ENCODE results near the gene LNX1. TPM values are rescaled to one million over a fixed set of nuclear protein-coding genes. Genes with fewer than 3 reads are reported as not detected.

The LNX1 gene
- total RNA-seq, 4 donors from 2014 or later = 0.29 to 12.9 (median 8.8) TPM

DNA sequence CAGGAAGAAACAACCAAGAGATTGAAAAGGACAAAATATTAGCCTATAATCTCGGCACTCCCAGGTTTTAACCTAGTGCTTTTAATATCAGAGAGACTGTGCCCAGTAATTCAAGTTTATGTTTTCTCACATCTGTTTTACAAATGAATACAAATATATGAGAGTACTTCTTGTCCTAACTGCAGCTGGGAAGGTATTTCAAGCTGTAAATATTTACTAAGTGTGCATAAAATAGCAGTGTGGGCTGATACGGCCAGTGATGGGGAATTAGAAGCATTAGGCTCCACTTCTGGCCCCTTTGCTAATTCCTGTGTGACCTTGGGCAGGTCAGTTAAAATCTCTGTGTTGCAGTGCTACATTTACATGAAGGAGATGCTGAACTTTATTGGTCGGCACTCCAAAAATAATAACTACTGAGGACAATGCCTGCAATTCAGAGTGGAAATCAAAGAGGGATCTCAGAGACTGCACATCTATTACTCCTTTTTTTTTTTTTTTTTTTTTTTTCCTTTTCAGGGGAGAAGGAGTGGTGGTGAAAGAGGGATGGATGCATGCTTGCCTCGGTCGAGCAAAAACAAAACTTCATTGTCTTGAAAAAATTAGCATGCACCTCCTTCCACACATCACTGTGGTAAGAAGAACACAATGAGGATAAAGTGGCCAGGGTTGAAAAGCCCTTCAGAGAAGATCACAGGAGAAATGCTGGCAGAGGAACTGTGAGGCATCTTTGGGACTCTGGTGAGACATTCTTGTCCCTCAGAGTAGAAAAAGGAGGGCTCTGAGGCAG is 44.6 kb upstream of the LNX1 start:
- H3K4me3 ChIP-seq = no peak overlapping the region
- no peaks in the 10 kb centered on the region for H3K9me3 ChIP-seq
- H3K27me3 ChIP-seq = no peaks in the 10 kb centered on the region
- DNase-seq = no peak
- TF ChIP-seq POLR2A (IDR thresholded peaks at IDR 0.05) = no peak
- TF ChIP-seq, protein P1, sequence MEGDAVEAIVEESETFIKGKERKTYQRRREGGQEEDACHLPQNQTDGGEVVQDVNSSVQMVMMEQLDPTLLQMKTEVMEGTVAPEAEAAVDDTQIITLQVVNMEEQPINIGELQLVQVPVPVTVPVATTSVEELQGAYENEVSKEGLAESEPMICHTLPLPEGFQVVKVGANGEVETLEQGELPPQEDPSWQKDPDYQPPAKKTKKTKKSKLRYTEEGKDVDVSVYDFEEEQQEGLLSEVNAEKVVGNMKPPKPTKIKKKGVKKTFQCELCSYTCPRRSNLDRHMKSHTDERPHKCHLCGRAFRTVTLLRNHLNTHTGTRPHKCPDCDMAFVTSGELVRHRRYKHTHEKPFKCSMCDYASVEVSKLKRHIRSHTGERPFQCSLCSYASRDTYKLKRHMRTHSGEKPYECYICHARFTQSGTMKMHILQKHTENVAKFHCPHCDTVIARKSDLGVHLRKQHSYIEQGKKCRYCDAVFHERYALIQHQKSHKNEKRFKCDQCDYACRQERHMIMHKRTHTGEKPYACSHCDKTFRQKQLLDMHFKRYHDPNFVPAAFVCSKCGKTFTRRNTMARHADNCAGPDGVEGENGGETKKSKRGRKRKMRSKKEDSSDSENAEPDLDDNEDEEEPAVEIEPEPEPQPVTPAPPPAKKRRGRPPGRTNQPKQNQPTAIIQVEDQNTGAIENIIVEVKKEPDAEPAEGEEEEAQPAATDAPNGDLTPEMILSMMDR (IDR thresholded peaks at IDR 0.05) = no peak
- H3K4me1 ChIP-seq = no peaks in the 10 kb centered on the region
- no peaks in the 10 kb centered on the region for H3K36me3 ChIP-seq
- H3K27ac ChIP-seq = peak overlapping the region in 1 of 2 donors; percentile 46
- intact Hi-C loops (cut with DNase I; ENCODE audit: low total_unique reads) = no loop called here

DNA sequence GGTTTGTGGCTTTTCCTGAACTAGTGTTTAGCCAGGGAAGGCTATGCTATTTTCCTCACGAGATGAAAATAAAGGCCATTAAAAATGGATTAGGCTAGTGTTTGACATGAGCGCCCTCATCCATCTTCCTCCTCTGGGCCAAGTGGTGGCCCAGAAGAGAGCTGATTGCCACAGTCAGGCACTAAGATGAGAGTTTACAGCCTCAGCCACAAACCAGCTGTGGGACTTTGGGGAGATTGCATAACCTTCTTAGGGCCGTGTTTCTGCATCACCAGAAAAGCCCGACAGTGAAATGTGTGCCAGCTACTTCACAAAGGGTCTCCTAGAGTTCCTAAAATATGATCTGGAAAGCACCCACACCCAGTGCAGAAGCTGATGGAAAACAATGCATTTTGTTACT is 42.3 kb upstream of the LNX1 start:
- Histone ChIP-seq H3K4me1 (no peaks in the 10 kb centered on the region), H3K9me3 (no peaks in the 10 kb centered on the region), H3K27ac (peak overlapping the region in 1 of 2 donors; percentile 44), H3K27me3 (no peaks in the 10 kb centered on the region), H3K36me3 (no peaks in the 10 kb centered on the region), H3K4me3 (no peak overlapping the region)
- DNase-seq = peak; percentile 31 to 54
- intact Hi-C loops (cut with DNase I; ENCODE audit: low total_unique reads) = no loop called here
- TF ChIP-seq, protein P1 (IDR thresholded peaks at IDR 0.05) = no peak

DNA sequence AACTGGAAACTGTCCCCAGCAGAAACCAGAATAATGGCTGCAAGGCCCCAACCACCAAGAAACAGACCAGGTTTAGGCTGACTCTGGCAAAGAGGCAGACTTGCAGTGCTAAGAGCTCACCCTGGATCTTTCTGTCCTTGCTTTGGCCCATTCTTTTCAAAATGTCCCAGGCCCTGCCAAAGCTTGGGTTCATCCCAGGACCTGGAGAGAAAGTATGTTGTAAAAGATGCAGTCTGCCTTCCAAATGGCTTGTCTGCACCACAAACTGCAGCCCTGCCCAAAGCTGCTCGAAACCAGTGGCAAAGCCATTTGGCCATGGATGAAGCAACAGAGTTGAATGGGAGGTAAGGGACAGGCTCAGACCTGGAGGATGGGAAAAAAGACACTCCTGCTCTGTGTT is 38.0 kb upstream of the LNX1 start:
- TF ChIP-seq POLR2A (IDR thresholded peaks at IDR 0.05) = no peak
- TF ChIP-seq, protein P1 (IDR thresholded peaks at IDR 0.05) = no peak
- Histone ChIP-seq H3K36me3 (no peaks in the 10 kb centered on the region), H3K27me3 (no peaks in the 10 kb centered on the region), H3K27ac (no peak overlapping the region), H3K4me3 (no peak overlapping the region), H3K9me3 (no peaks in the 10 kb centered on the region), H3K4me1 (no peaks in the 10 kb centered on the region)
- DNase-seq = no peak
- intact Hi-C loops (cut with DNase I; ENCODE audit: low total_unique reads) = no loop called here

DNA sequence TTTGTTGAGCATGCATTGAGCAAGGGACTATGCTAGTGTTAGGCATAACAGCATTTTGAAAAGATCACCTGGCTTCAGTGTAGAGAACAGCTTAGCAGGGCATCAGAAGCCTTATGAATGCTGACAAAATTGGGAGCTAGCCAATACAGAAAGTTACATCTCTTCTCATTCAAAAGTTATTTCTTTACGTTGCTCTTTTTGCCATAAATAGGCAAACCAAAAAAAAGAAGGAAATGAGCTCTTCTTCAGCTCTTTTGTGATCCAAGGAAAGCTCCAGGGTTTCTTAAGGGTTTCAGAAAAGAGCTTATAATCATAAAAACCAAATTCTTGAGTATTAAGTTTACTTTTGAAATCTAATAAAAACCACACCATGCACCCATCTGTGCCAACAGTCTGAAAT is 35.2 kb upstream of the LNX1 start:
- DNase-seq = no peak
- TF ChIP-seq, protein P1 (IDR thresholded peaks at IDR 0.05) = no peak
- TF ChIP-seq POLR2A (IDR thresholded peaks at IDR 0.05) = no peak
- no peaks in the 10 kb centered on the region for H3K36me3 ChIP-seq
- H3K9me3 ChIP-seq = no peaks in the 10 kb centered on the region
- H3K4me3 ChIP-seq = no peak overlapping the region
- intact Hi-C loops (cut with DNase I; ENCODE audit: low total_unique reads) = no loop called here
- H3K27ac ChIP-seq = no peak overlapping the region
- H3K4me1 ChIP-seq = no peaks in the 10 kb centered on the region
- no peaks in the 10 kb centered on the region for H3K27me3 ChIP-seq

DNA sequence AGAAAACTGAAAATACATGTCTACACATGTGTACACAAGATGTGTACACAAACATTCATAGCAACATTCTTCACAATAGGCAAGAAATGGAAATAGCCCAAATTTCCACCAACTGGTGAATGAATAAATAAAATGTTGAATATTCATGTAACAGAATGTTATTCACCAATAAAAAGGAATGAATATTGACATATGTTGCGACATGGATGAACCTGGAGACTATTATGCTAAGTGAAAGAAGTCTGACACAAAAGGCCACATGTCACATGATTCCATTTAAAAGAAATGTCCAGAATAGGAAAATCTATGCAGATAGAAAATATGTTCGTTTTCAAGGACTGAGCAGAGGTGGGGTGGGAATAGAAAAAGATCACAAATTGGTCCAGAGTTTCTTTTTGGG is 34.6 kb upstream of the LNX1 start:
- no peak overlapping the region for H3K27ac ChIP-seq
- intact Hi-C loops (cut with DNase I; ENCODE audit: low total_unique reads) = no loop called here
- no peak for DNase-seq
- no peaks in the 10 kb centered on the region for H3K36me3 ChIP-seq
- no peak overlapping the region for H3K4me3 ChIP-seq
- TF ChIP-seq, protein P1 (IDR thresholded peaks at IDR 0.05) = no peak
- TF ChIP-seq POLR2A (IDR thresholded peaks at IDR 0.05) = no peak
- H3K4me1 ChIP-seq = no peaks in the 10 kb centered on the region
- H3K9me3 ChIP-seq = no peaks in the 10 kb centered on the region
- H3K27me3 ChIP-seq = no peaks in the 10 kb centered on the region
